Natural killer cell (primary cell): ENCODE data around the gene NRXN2. TPM values are rescaled to one million over a fixed set of nuclear protein-coding genes. Genes with fewer than 3 reads are reported as not detected.

Experiments used
- ATAC-seq, 3 donors: fragments of 150-1000 bp in 2 of 3; fragments of 200-7000 bp in 1 of 3; cut with Tn5 transposase; 1 replicate in 1 of 3; 2 replicates in 2 of 3; pipeline ENCODE4 v1.10.0; 2021; ENCODE audit warnings: mild to moderate bottlenecking in 2 of 3, moderate library complexity in 2 of 3
- DNase-seq, 2 donors: peaks; one replicate each; pipeline versions ENCODE4 v3.0.0 to v3.0.0-alpha.2; 2013 to 2021; ENCODE audit warnings: mixed read lengths in 1 of 2
- H3K27ac ChIP-seq: one replicate; pipeline ENCODE4 v1.5.1; 2013; ENCODE audit warnings: mild to moderate bottlenecking, low read length
- H3K27me3 ChIP-seq: one replicate; pipeline ENCODE4 v1.6.1; 2013; ENCODE audit warnings: low read length; ENCODE audit not compliant: control insufficient read depth, insufficient read depth
- H3K36me3 ChIP-seq: one replicate; pipeline ENCODE4 v1.6.1; 2013; ENCODE audit warnings: low read length; ENCODE audit not compliant: control insufficient read depth, insufficient read depth
- H3K4me1 ChIP-seq: one replicate; pipeline ENCODE4 v1.6.1; 2013; ENCODE audit warnings: low read length; ENCODE audit not compliant: control insufficient read depth, insufficient read depth
- H3K4me3 ChIP-seq: one replicate; pipeline ENCODE4 v1.5.1; 2013; ENCODE audit warnings: low read length
- H3K9me3 ChIP-seq: one replicate; pipeline ENCODE4 v1.6.1; 2013; ENCODE audit warnings: low read length; ENCODE audit not compliant: control insufficient read depth, insufficient read depth
- H3K27ac Mint-ChIP-seq, 2 donors: one replicate each; pipeline ENCODE4 v1.8.0; 2022; ENCODE audit warnings: mild to moderate bottlenecking in 2 of 2, mixed read lengths in 2 of 2, moderate library complexity in 1 of 2
- H3K27me3 Mint-ChIP-seq, 2 donors: one replicate each; pipeline ENCODE4 v1.8.0; 2022; ENCODE audit warnings: low read depth in 2 of 2, mixed read lengths in 2 of 2
- H3K36me3 Mint-ChIP-seq: one replicate; pipeline ENCODE4 v1.8.0; 2022; ENCODE audit warnings: mixed read lengths
- H3K4me1 Mint-ChIP-seq, 2 donors: one replicate each; pipeline ENCODE4 v1.8.0; 2022; ENCODE audit warnings: mixed read lengths in 2 of 2
- H3K4me3 Mint-ChIP-seq: one replicate; pipeline ENCODE4 v1.8.0; 2022; ENCODE audit warnings: mild to moderate bottlenecking, moderate library complexity, mixed read lengths
- H3K9me3 Mint-ChIP-seq, 2 donors: one replicate each; pipeline ENCODE4 v1.8.0; 2022; ENCODE audit warnings: mixed read lengths in 2 of 2
- WGBS: methylation state at CpG from one replicate; pipeline ENCODE4 v1.1.7; 2013; ENCODE audit warnings: missing lambda C conversion rate; ENCODE audit not compliant: insufficient coverage; 5-methylcytosine and 5-hydroxymethylcytosine counted together
- intact Hi-C: fragments of 100-400 bp; cut with micrococcal nuclease; formaldehyde crosslinking; loops from one replicate; pipeline ENCODE4 v1.14.2; 2022
- total RNA-seq, 4 donors: library from RNA; stranded (reverse); fragments of 120-200 nt in 1 of 4; gene quantifications; one replicate each; pipeline versions ENCODE4 v1.2.3 to v1.2.4, GENCODE V29; 2013 to 2022
- TF ChIP-seq, protein P1 (sequence below): fragments of 200-600 bp; IDR thresholded peaks from one replicate; pipeline ENCODE4 v1.8.0; 2022; ENCODE audit warnings: antibody characterized with exemption

Gene NRXN2
- total RNA-seq, 3 donors from 2014 or later (not counting 1 experiment from before 2014, with no cell fraction given) = 2.9 to 9.6 (median 7.7) TPM

DNA sequence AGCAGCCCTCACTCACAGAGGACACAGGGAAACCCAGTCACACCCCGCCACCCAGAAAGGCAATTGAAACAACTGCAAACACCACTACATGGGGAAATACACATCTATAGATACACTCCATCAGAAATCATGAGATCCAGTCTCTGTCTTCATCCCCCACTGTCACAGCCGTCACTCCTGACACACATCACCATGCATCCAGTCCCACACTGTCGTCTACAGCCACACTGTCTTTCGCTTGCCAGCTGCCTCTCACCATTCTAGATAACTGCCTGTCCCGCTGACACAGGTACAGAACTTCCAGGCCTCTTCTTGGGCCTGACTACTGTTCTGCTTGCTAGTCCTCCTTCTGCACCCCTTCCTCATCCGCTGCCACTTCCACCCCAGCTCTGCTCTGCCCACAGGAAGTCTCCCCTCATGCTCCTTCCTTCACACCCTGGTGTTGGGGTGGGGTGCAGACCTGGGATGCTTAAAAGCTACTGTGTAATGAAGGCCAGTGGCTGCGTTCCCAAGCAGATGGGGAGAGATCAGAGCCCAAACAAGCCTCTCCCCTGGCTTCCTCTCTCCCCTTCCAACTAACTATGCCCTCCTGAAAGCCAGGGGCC is 89.3 kb downstream of the NRXN2 start:
- Histone ChIP-seq H3K9me3 (no peaks in the 10 kb centered on the region), H3K27me3 (no peaks in the 10 kb centered on the region), H3K4me1 (peaks cover 25% of the 10 kb centered on the region), H3K27ac (no peak overlapping the region), H3K36me3 (no peaks in the 10 kb centered on the region), H3K4me3 (no peak overlapping the region)
- 68% methylated on average over 7 of the region's 7 CpGs for WGBS
- Mint-ChIP-seq H3K4me1 (peaks cover 29 to 39% of the 10 kb centered on the region in 2 donors), H3K9me3 (no peaks in the 10 kb centered on the region), H3K27me3 (no peaks in the 10 kb centered on the region), H3K36me3 (no peaks in the 10 kb centered on the region), H3K4me3 (peak overlapping the region; percentile 38), H3K27ac (peak overlapping the region; percentile 65 to 87)
- TF ChIP-seq, protein P1, sequence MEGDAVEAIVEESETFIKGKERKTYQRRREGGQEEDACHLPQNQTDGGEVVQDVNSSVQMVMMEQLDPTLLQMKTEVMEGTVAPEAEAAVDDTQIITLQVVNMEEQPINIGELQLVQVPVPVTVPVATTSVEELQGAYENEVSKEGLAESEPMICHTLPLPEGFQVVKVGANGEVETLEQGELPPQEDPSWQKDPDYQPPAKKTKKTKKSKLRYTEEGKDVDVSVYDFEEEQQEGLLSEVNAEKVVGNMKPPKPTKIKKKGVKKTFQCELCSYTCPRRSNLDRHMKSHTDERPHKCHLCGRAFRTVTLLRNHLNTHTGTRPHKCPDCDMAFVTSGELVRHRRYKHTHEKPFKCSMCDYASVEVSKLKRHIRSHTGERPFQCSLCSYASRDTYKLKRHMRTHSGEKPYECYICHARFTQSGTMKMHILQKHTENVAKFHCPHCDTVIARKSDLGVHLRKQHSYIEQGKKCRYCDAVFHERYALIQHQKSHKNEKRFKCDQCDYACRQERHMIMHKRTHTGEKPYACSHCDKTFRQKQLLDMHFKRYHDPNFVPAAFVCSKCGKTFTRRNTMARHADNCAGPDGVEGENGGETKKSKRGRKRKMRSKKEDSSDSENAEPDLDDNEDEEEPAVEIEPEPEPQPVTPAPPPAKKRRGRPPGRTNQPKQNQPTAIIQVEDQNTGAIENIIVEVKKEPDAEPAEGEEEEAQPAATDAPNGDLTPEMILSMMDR = no peak
- ATAC-seq (peak; percentile 33 to 61 (median 48)), DNase-seq (no peak)
- intact Hi-C loops = no loop called here

DNA sequence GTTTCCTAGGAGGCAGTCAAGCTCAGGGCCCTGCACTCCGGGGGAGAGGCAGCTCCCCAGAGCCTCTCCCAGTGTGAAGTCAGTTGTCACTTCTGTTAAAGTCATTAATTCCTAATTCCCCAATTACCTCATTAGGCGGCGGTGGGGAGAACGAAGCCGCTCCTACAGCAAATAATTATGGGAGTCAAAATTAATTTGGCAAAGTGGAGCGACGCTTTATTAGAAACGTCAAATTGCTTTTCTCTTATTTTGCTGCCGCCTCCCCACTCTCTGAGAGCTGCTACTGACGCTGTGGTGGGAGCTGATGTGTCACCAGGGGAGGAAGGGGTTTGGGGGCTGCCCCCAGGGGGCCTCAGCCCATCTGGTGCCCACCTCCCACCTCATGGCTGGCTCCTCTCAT is 90.3 kb downstream of the NRXN2 start:
- intact Hi-C loops = no loop called here
- TF ChIP-seq, protein P1 = no peak
- Histone ChIP-seq H3K27ac (no peak overlapping the region), H3K9me3 (no peaks in the 10 kb centered on the region), H3K4me3 (no peak overlapping the region), H3K27me3 (no peaks in the 10 kb centered on the region), H3K4me1 (peaks cover 22% of the 10 kb centered on the region), H3K36me3 (no peaks in the 10 kb centered on the region)
- DNase-seq = no peak
- Mint-ChIP-seq H3K4me3 (no peak overlapping the region), H3K36me3 (no peaks in the 10 kb centered on the region), H3K4me1 (peaks cover 29 to 37% of the 10 kb centered on the region in 2 donors), H3K27me3 (no peaks in the 10 kb centered on the region), H3K9me3 (no peaks in the 10 kb centered on the region), H3K27ac (no peak overlapping the region)
- 94% methylated on average over 10 of the region's 10 CpGs for WGBS
- no peak for ATAC-seq

GRCh38 chr11:64632237-64632636 is 90.8 kb downstream of the NRXN2 start:
- intact Hi-C loops = no loop called here
- H3K36me3 ChIP-seq = no peaks in the 10 kb centered on the region
- peak overlapping the region; percentile 20 to 32 for H3K27ac Mint-ChIP-seq
- no peak for DNase-seq
- H3K4me1 ChIP-seq = peaks cover 18% of the 10 kb centered on the region
- H3K4me1 Mint-ChIP-seq = peaks cover 29 to 37% of the 10 kb centered on the region in 2 donors
- no peak overlapping the region for H3K27ac ChIP-seq
- H3K27me3 Mint-ChIP-seq = no peaks in the 10 kb centered on the region
- ATAC-seq = no peak
- no peaks in the 10 kb centered on the region for H3K27me3 ChIP-seq
- no peaks in the 10 kb centered on the region for H3K9me3 Mint-ChIP-seq
- H3K9me3 ChIP-seq = no peaks in the 10 kb centered on the region
- TF ChIP-seq, protein P1 = no peak
- H3K4me3 Mint-ChIP-seq = no peak overlapping the region
- no peak overlapping the region for H3K4me3 ChIP-seq
- no peaks in the 10 kb centered on the region for H3K36me3 Mint-ChIP-seq
- WGBS = 84% methylated on average over 6 of the region's 6 CpGs

DNA sequence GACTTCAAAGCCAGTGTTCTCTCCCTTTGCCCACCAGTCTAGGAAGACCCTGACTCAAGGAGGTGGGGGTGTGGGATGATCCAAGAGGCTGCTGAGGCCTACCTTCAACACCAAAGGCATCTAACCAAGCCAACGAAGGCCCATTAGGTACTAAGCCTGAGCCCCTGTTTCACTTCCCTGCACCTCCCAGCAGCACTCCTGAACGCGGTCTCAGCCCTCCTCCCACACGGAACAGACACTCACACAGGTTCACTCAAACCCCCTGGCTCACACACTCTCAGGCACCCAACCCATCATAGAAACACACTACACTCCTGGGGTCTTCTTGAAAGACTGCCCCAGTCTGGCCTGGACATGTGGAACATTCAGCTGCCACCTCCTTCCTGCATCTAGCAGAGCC is 91.3 kb downstream of the NRXN2 start:
- no peak overlapping the region for H3K27ac ChIP-seq
- no peak overlapping the region for H3K4me3 ChIP-seq
- TF ChIP-seq, protein P1 = no peak
- peaks cover 18% of the 10 kb centered on the region for H3K4me1 ChIP-seq
- H3K9me3 ChIP-seq = no peaks in the 10 kb centered on the region
- Mint-ChIP-seq H3K36me3 (no peaks in the 10 kb centered on the region), H3K4me1 (peaks cover 29 to 38% of the 10 kb centered on the region in 2 donors), H3K27me3 (no peaks in the 10 kb centered on the region), H3K4me3 (no peak overlapping the region), H3K27ac (peak overlapping the region; percentile 20 to 32), H3K9me3 (no peaks in the 10 kb centered on the region)
- intact Hi-C loops = no loop called here
- ATAC-seq = no peak
- H3K36me3 ChIP-seq = no peaks in the 10 kb centered on the region
- no peaks in the 10 kb centered on the region for H3K27me3 ChIP-seq
- DNase-seq = no peak
- 70% methylated on average over 4 of the region's 4 CpGs for WGBS
